PFSK-1 (cell line): Measurements from ENCODE around the gene MLYCD.

Experiments used
- FOXP2 ChIP-seq: optimal IDR thresholded peaks from 2 replicates; pipeline ENCODE3; 2011; ENCODE audit warnings: borderline replicate concordance, control low read depth, inconsistent platforms; ENCODE audit not compliant: insufficient read depth; ENCODE audit errors: extremely low read length, extremely low read depth
- POLR2AphosphoS5 ChIP-seq: IDR thresholded peaks from 2 replicates; pipeline ENCODE4 v1.6.1; 2012; ENCODE audit warnings: low read depth, mild to moderate bottlenecking, control low read depth, low read length, moderate library complexity
- SIN3A ChIP-seq: IDR thresholded peaks from 2 replicates; pipeline ENCODE4 v1.6.1; 2012; ENCODE audit warnings: mild to moderate bottlenecking, low read length, moderate library complexity, borderline replicate concordance; ENCODE audit not compliant: insufficient read depth
- TAF1 ChIP-seq: IDR thresholded peaks from 2 replicates; pipeline ENCODE4 v1.6.1; 2012; ENCODE audit warnings: low read length, control low read depth, borderline replicate concordance; ENCODE audit not compliant: insufficient read depth
- TF ChIP-seq, protein P1 (sequence below), 2 experiments: IDR thresholded peaks; 2 replicates each; pipeline versions ENCODE4 v1.6.1 to v1.8.0; 2011 to 2012; ENCODE audit warnings: low read depth in 2 of 2, low read length in 2 of 2, control low read depth in 1 of 2, inconsistent platforms in 1 of 2, mild to moderate bottlenecking in 1 of 2, moderate library complexity in 1 of 2; ENCODE audit not compliant: insufficient read depth in 1 of 2

Gene MLYCD

DNA sequence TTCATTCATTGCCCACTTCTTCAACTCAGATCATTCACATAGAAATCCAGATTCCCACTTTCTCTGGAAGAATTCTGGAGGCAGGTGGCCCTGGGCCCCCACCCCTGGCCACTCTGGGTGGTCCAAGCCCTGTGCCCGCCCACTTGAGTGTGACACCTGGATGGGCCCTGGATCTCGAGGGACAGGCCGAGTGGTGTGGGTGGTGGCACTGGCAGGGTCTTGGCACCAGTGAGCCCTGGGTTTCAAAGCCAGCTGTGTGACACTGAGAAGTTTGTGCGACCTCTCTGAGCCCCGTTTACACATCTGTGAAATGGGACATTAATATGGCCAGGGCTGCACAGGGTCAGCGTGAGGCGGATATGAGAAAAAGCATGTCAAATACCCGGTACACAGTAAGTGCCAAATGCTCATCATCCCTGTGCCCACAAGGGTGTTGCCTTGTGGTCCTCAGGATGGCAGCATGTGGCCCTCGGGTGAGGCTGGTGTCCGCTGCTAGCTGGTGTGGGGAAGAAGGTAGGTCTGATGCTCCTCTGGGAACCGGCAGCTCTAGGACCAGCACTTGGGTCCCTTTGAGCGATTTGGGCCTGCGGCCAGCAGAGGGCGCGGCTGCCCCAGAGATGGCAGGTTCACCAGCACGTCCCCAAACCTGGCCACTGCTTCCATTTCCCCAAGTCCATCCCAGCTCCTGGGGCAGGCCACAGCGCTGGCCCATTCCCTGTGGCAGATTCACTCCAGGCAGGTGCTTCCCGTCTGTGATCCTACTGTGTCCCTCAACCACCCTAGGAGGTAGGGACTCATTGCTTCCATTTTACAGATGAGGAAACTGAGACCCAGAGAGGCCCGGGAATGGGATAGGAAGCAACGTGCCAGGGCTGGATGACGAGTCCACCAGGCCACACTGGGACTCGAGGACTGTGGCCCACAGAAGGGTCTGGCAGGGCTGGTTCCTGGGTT lies 57.7 kb downstream of the MLYCD start:
- TF ChIP-seq, protein P1, sequence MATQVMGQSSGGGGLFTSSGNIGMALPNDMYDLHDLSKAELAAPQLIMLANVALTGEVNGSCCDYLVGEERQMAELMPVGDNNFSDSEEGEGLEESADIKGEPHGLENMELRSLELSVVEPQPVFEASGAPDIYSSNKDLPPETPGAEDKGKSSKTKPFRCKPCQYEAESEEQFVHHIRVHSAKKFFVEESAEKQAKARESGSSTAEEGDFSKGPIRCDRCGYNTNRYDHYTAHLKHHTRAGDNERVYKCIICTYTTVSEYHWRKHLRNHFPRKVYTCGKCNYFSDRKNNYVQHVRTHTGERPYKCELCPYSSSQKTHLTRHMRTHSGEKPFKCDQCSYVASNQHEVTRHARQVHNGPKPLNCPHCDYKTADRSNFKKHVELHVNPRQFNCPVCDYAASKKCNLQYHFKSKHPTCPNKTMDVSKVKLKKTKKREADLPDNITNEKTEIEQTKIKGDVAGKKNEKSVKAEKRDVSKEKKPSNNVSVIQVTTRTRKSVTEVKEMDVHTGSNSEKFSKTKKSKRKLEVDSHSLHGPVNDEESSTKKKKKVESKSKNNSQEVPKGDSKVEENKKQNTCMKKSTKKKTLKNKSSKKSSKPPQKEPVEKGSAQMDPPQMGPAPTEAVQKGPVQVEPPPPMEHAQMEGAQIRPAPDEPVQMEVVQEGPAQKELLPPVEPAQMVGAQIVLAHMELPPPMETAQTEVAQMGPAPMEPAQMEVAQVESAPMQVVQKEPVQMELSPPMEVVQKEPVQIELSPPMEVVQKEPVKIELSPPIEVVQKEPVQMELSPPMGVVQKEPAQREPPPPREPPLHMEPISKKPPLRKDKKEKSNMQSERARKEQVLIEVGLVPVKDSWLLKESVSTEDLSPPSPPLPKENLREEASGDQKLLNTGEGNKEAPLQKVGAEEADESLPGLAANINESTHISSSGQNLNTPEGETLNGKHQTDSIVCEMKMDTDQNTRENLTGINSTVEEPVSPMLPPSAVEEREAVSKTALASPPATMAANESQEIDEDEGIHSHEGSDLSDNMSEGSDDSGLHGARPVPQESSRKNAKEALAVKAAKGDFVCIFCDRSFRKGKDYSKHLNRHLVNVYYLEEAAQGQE (IDR thresholded peaks at IDR 0.05; ENCODE audit: insufficient read depth in 1 of 2, low read depth in 2 of 2, low read length in 2 of 2), result no peak
- TF ChIP-seq POLR2AphosphoS5, result no peak
- no peak for TF ChIP-seq TAF1
- TF ChIP-seq FOXP2, result no peak
- TF ChIP-seq SIN3A, result no peak

DNA sequence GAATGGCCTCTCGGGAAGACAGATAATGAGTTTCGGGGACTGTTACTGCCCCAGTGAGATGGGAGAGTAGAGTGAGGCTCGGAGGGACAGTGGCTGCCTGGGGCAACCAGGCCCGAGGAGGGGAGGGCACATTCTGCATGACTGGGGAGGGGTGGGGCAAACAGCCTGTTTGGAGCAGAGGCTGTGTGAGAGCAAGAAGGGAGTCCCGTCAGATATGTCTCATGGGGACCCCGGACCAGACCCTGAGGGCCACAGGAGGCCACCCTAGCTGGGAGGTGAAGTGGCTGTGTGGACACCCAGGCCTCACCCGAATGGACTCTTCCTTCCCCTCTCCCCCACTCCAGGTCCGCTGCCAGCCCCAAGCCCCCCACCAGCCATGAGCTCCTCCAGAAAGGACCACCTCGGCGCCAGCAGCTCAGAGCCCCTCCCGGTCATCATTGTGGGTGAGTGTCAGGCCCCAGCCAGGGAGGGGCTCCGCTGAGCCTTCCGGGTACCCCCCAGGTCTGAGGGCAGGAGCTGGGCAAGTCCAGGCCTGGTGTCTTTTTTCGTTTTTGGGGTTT lies 58.5 kb downstream of the MLYCD start:
- no peak for TF ChIP-seq FOXP2
- no peak for TF ChIP-seq TAF1
- TF ChIP-seq, protein P1 (IDR thresholded peaks at IDR 0.05; ENCODE audit: insufficient read depth in 1 of 2, low read depth in 2 of 2, low read length in 2 of 2), result no peak
- TF ChIP-seq SIN3A, result no peak
- no peak for TF ChIP-seq POLR2AphosphoS5

DNA sequence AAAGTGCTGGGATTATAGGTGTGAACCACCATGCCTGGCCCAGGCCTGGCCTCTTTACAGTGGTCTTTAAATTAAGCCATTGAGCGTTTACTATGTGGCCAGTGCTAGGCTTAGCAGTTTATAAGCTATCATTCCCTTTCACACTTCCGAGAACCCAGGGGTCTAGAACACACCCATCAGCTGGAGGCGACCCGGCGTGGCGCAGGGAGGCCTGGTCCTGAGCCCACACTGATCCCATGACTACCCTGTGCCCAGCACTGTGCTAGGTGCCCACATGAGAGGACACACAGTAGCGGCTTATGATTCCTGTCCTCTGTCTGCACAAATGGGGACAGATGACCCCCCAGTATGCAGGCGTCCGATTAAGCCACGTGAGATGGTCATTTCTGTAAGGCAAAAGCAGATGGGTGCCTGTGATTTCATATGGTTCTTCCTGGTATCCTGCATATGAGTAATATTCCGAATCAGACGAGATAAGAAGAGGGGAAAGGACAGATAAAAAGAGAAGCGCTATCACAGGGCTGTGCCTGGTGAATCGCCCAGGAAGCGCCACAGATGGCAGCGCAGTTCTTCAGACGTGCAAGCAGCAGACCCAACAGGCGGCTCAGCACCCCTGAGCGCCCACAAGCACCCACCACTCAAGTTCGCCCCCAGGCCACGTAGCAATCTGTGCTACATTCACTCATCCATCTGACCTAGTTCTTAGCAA lies 59.4 kb downstream of the MLYCD start:
- TF ChIP-seq POLR2AphosphoS5 (no peak), SIN3A (no peak), TAF1 (no peak), FOXP2 (no peak)
- TF ChIP-seq, protein P1 (IDR thresholded peaks at IDR 0.05; ENCODE audit: insufficient read depth in 1 of 2, low read depth in 2 of 2, low read length in 2 of 2), result no peak

DNA sequence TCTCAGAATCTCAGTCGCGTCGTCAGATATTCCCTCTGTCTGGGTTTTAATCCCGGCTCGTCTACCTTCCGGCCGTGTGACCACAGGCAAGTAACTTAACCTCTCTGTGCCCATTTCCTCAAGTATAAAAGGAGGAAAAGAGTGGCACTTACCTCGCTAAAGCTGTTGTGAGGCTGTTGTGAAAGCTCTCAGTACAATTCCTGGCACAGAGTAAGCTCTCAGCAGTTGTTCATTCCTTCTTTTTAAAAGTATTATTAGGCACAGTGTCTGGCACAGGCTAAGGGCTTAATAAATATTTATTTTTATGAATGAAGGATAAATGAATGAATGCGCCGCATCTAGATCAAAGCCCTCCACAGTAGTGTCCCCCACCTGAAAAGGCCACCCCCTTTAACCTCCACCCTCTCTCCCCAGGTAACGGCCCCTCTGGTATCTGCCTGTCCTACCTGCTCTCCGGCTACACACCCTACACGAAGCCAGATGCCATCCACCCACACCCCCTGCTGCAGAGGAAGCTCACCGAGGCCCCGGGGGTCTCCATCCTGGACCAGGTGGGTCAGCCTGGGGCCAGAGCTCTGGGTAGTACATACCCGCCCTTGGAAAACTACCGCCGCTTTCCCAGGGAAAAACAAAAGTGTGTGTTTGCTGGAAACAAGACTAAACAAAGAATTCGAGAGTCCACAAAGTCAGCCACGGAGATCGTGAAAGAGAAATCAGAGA lies 60.1 kb downstream of the MLYCD start:
- no peak for TF ChIP-seq FOXP2
- TF ChIP-seq TAF1, result no peak
- no peak for TF ChIP-seq SIN3A
- TF ChIP-seq, protein P1 (IDR thresholded peaks at IDR 0.05; ENCODE audit: insufficient read depth in 1 of 2, low read depth in 2 of 2, low read length in 2 of 2), result no peak
- TF ChIP-seq POLR2AphosphoS5, result no peak
